Prostate gland (tissue), 2 donors: ENCODE measurements around the gene NINJ1.

ENCODE experiments used
- CTCF ChIP-seq, 4 experiments: fragments of 200-600 bp in 2 of 4; fragments of 450-650 bp in 2 of 4; sonication (generic) in 2 of 4; IDR thresholded peaks; 1 replicate in 3 of 4; 2 replicates in 1 of 4; pipeline ENCODE4 v1.5.1; 2016 to 2019; ENCODE audit warnings: antibody characterized with exemption in 4 of 4, mild to moderate bottlenecking in 2 of 4, moderate library complexity in 2 of 4
- POLR2A ChIP-seq: fragments of 450-650 bp; IDR thresholded peaks from one replicate; pipeline ENCODE4 v1.6.1; 2016; ENCODE audit warnings: antibody characterized with exemption, mild to moderate bottlenecking

DNA sequence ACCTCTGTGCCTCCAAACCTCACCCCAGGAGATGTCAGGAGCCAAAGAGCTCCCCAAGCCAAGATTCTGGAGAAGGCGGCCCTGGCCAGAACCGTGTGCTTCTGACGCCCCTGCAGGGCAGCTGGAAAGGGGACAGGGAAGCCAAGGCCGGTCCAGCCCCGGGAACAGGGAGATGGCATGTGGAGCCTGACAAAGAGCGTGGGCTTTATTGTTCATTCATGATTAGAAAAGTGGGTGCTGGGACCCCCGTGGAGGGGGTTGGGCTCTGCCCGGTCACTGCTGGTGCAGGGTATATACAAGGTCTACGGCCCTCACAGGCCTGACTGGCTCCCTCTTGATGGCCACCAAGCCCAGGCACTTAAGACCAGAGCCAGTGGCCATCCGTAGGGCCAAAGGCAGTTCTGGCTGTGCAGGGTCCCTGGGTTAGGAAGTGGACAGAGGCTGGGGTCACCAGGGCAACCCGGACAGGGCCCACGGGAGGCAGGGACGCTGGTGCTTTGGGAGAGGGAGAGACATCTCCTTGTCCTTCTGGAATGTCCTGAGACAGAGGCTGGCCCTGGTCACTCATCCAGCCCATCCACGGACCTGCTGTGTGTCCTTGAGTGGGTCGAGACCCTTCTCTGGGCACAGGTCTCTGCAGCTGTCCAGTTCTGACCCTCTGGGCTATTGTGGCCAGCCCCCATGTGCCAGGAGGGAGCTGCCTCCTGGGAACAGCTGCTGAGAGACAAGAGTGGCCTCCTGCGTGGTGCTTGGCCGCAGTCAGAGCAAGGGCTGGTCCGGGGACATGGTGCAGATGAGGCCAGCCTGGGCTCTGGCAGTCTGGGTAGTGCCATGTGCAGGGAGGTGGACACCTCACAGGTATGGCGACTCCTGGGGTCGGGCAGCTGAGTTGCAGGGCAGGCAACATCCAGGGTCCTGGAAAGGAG, 12.5 kb downstream of the NINJ1 start:
- TF ChIP-seq CTCF (IDR thresholded peaks at IDR 0.05) (no peak), POLR2A (no peak)
